ENCODE results near the gene SERPINA7. TPM values are rescaled to one million over a fixed set of nuclear protein-coding genes. Genes with fewer than 3 reads are reported as not detected.

The SERPINA7 gene
- total RNA-seq, 1 experiment from 2014 or later = not detected

- no peak overlapping the region for H3T11ph ChIP-seq (ENCODE audit: low read length)
- H3K9ac ChIP-seq (ENCODE audit: extremely low read depth, insufficient read length, low read length) = no peak overlapping the region
- H3K79me2 ChIP-seq (ENCODE audit: insufficient read depth, low read length) = no peaks in the 10 kb centered on the region
- H2BK15ac ChIP-seq (ENCODE audit: low read depth, low read length) = no peak overlapping the region
- H3K4ac ChIP-seq (ENCODE audit: low read depth, low read length) = no peak overlapping the region
- H4K20me1 ChIP-seq (ENCODE audit: control insufficient read depth, insufficient read depth, insufficient read length) = no peaks in the 10 kb centered on the region
- no peak overlapping the region for H2BK12ac ChIP-seq (ENCODE audit: insufficient read length, low read depth, low read length)
- no peaks in the 10 kb centered on the region for H3K27me3 ChIP-seq (ENCODE audit: insufficient read depth, low read length)
- H3K27ac ChIP-seq (ENCODE audit: insufficient read length, low read depth, low read length) = no peak overlapping the region
- no CpG with 5 or more reads among the region's 2 CpGs for WGBS (ENCODE audit: extremely low coverage, insufficient read length, low lambda C conversion rate)
- no peak overlapping the region for H2AFZ ChIP-seq (ENCODE audit: low read length)
- no peak overlapping the region for H2BK20ac ChIP-seq (ENCODE audit: low read depth, low read length, poor library complexity, severe bottlenecking)
- no peak overlapping the region for H4K91ac ChIP-seq (ENCODE audit: insufficient read length, low read depth, low read length)
- no peak overlapping the region for H3K23ac ChIP-seq (ENCODE audit: insufficient read length, low read depth, low read length)
- H4K5ac ChIP-seq (ENCODE audit: insufficient read length, low read depth, low read length) = no peak overlapping the region
- H2BK5ac ChIP-seq (ENCODE audit: insufficient read length, low read length) = no peak overlapping the region
- no peak overlapping the region for H3K18ac ChIP-seq (ENCODE audit: insufficient read length, low read depth, low read length)
- H2AK5ac ChIP-seq (ENCODE audit: insufficient read length, low read length) = no peak overlapping the region
- no peak for DNase-seq
- H3K23me2 ChIP-seq (ENCODE audit: insufficient read length, low read depth, low read length, poor library complexity, severe bottlenecking) = no peaks in the 10 kb centered on the region
- Mint-ChIP-seq H3K27ac (no peak overlapping the region), H3K36me3 (ENCODE audit: insufficient read depth in 1 of 3, low read depth in 3 of 3) (no peaks in the 10 kb centered on the region), H3K27me3 (ENCODE audit: low read depth) (no peaks in the 10 kb centered on the region; the same call in none of the 2 replicates), H3K4me1 (no peaks in the 10 kb centered on the region), H3K4me3 (no peak overlapping the region), H3K9me3 (peaks cover 28 to 80% of the 10 kb centered on the region in 2 experiments)
- TF ChIP-seq CTCF (conservative IDR thresholded peaks at IDR 0.05) = peak; percentile 46; the same call in 2 of the 3 replicates
- H3K79me1 ChIP-seq (ENCODE audit: insufficient read depth, low read depth, low read length, poor library complexity, severe bottlenecking) = no peaks in the 10 kb centered on the region
- peaks cover 32% of the 10 kb centered on the region for H3K9me3 ChIP-seq (ENCODE audit: control insufficient read depth, low read depth, low read length)
- H3K4me1 ChIP-seq (ENCODE audit: insufficient read depth, low read length) = no peaks in the 10 kb centered on the region
- H4K8ac ChIP-seq (replicated peaks; ENCODE audit: insufficient read length, low read depth, low read length) = no peak overlapping the region
- no peak overlapping the region for H3K56ac ChIP-seq (ENCODE audit: insufficient read length, low read depth, low read length)
- no peak overlapping the region for H3K4me2 ChIP-seq (ENCODE audit: insufficient read depth, insufficient read length, low read length)
- H2BK120ac ChIP-seq (ENCODE audit: low read depth, low read length, poor library complexity, severe bottlenecking) = no peak overlapping the region
- H3K14ac ChIP-seq (ENCODE audit: insufficient read depth, low read length) = no peak overlapping the region
Measured at GRCh38 chrX:106039920-106040319, 1.4 kb upstream of the SERPINA7 start.

Measured in H9 (cell line).